ENCODE results near the gene SHISAL2A.

GRCh38 chr1:52667984-52668383 lies 35.0 kb downstream of the SHISAL2A start:
- TF ChIP-seq CTCF (IDR thresholded peaks at IDR 0.05; ENCODE audit: poor library complexity, severe bottlenecking), result no peak
- TF ChIP-seq EZH2 (IDR thresholded peaks at IDR 0.05; ENCODE audit: borderline replicate concordance, insufficient read depth, low read length, poor library complexity, severe bottlenecking), result no peak
- no peak for TF ChIP-seq REST (IDR thresholded peaks at IDR 0.05; ENCODE audit: borderline replicate concordance)
- TF ChIP-seq MXI1 (conservative IDR thresholded peaks at IDR 0.05; ENCODE audit: poor library complexity, severe bottlenecking), result no peak
- no peak for TF ChIP-seq POLR2AphosphoS5 (IDR thresholded peaks at IDR 0.05)
- no peak for TF ChIP-seq RAD21 (conservative IDR thresholded peaks at IDR 0.05)
- TF ChIP-seq TAF1 (IDR thresholded peaks at IDR 0.05; ENCODE audit: low read depth), result no peak
- no peak for TF ChIP-seq SMC3 (conservative IDR thresholded peaks at IDR 0.05; ENCODE audit: poor library complexity)
- TF ChIP-seq EP300 (conservative IDR thresholded peaks at IDR 0.05; ENCODE audit: poor library complexity, severe bottlenecking), result no peak
